Right ventricle myocardium inferior (tissue), 1 donor: ENCODE data around the gene DCDC1. TPM values are rescaled to one million over a fixed set of nuclear protein-coding genes. Genes with fewer than 3 reads are reported as not detected.

Source experiments
- ATAC-seq: fragments of 200-7000 bp; cut with Tn5 transposase; one replicate; pipeline ENCODE4 v1.9.1; 2020; ENCODE audit warnings: mild to moderate bottlenecking, moderate library complexity
- DNase-seq: peaks from one replicate; pipeline ENCODE4 v3.0.0; 2021; ENCODE audit errors: missing footprints
- intact Hi-C: fragments of 100-400 bp; cut with DNase I; formaldehyde crosslinking; loops from one replicate; pipeline ENCODE4 v1.11.0; 2022
- total RNA-seq: library from RNA; stranded (reverse); fragmentation: NEBNext Ultra II Directional; extraction: Animal tissue kit (Norgen Biotek cat#: 25700); gene quantifications from one replicate; pipeline ENCODE4 v1.2.1, GENCODE V29; 2021
- donor health status: DM: no; HTN: yes; CAD: no; lungs with severe emphysema.

DCDC1 gene
- total RNA-seq, 1 donor from 2014 or later, result 0.19 TPM

- DNase-seq, result no peak
- intact Hi-C loops, result no loop called here
Observed at GRCh38 chr11:31030138-31030792, 339.3 kb downstream of the DCDC1 start.

GRCh38 chr11:31026315-31026714 is 343.2 kb downstream of the DCDC1 start:
- DNase-seq (no peak), ATAC-seq (no peak)
- intact Hi-C loops, result no loop called here

More at GRCh38 chr11:31030138-31030792, 339.3 kb downstream of the DCDC1 start:
- no peak for ATAC-seq

GRCh38 chr11:31022080-31022479 is 347.5 kb downstream of the DCDC1 start:
- no peak for DNase-seq
- ATAC-seq, result no peak
- intact Hi-C loops, result no loop called here

- intact Hi-C loops, result no loop called here
- DNase-seq, result no peak
- no peak for ATAC-seq
Observed at GRCh38 chr11:31019786-31020185, 349.8 kb downstream of the DCDC1 start.

- ATAC-seq, result no peak
- DNase-seq, result no peak
- intact Hi-C loops, result no loop called here
Observed at GRCh38 chr11:31005202-31005601, 364.3 kb downstream of the DCDC1 start.

GRCh38 chr11:31001427-31001826 is 368.1 kb downstream of the DCDC1 start:
- no peak for DNase-seq
- ATAC-seq, result no peak
- intact Hi-C loops, result no loop called here

GRCh38 chr11:31000381-31000780 is 369.2 kb downstream of the DCDC1 start:
- intact Hi-C loops, result no loop called here

GRCh38 chr11:30992513-30992849 is 377.1 kb downstream of the DCDC1 start:
- no peak for DNase-seq
- intact Hi-C loops, result no loop called here
- ATAC-seq, result no peak

More at GRCh38 chr11:31000381-31000780, 369.2 kb downstream of the DCDC1 start:
- ATAC-seq (no peak), DNase-seq (no peak)

GRCh38 chr11:30991802-30992512 is 377.6 kb downstream of the DCDC1 start:
- DNase-seq (no peak), ATAC-seq (no peak)
- intact Hi-C loops, result no loop called here

GRCh38 chr11:30991376-30991775 is 378.2 kb downstream of the DCDC1 start:
- DNase-seq (no peak), ATAC-seq (no peak)
- intact Hi-C loops, result no loop called here

GRCh38 chr11:30990625-30991296 is 378.8 kb downstream of the DCDC1 start:
- intact Hi-C loops, result no loop called here
- DNase-seq (no peak), ATAC-seq (no peak)

- no peak for ATAC-seq
- DNase-seq, result no peak
- intact Hi-C loops, result no loop called here
Observed at GRCh38 chr11:30987819-30988218, 381.7 kb downstream of the DCDC1 start.

GRCh38 chr11:30985536-30985935 is 384.0 kb downstream of the DCDC1 start:
- DNase-seq, result no peak
- ATAC-seq, result no peak
- intact Hi-C loops, result no loop called here

GRCh38 chr11:30984827-30985226 is 384.7 kb downstream of the DCDC1 start:
- intact Hi-C loops, result no loop called here
- no peak for ATAC-seq

GRCh38 chr11:30984442-30984816 is 385.1 kb downstream of the DCDC1 start:
- DNase-seq (no peak), ATAC-seq (no peak)
- intact Hi-C loops, result no loop called here

More at GRCh38 chr11:30984827-30985226, 384.7 kb downstream of the DCDC1 start:
- no peak for DNase-seq

- intact Hi-C loops, result no loop called here
- ATAC-seq, result no peak
- no peak for DNase-seq
Observed at GRCh38 chr11:30983776-30984441, 385.6 kb downstream of the DCDC1 start.

- intact Hi-C loops, result no loop called here
- DNase-seq (no peak), ATAC-seq (no peak)
Observed at GRCh38 chr11:30983143-30983542, 386.4 kb downstream of the DCDC1 start.

- no peak for DNase-seq
- ATAC-seq, result no peak
- intact Hi-C loops, result no loop called here
Observed at GRCh38 chr11:30967579-30967978, 402.0 kb downstream of the DCDC1 start.

GRCh38 chr11:30960387-30960992 is 409.0 kb downstream of the DCDC1 start:
- DNase-seq, result no peak
- intact Hi-C loops, result no loop called here
- ATAC-seq, result no peak
